ENCODE results near the gene PNPLA6.
"Not testable (repeated sequence)": the region's sequence is repeated elsewhere in the genome, so short reads cannot be mapped to it uniquely, and the experiment has no call there.

Gene PNPLA6

GRCh38 chr19:7528522-7529245 lies 6.8 kb upstream of the PNPLA6 start:
- no peak overlapping the region for H3K27ac ChIP-seq
- no peak overlapping the region for H3K4me3 ChIP-seq

GRCh38 chr19:7529246-7529600 lies 6.3 kb upstream of the PNPLA6 start:
- Histone ChIP-seq H3K27ac (no peak overlapping the region), H3K4me3 (no peak overlapping the region)

- Histone ChIP-seq H3K27ac (no peak overlapping the region), H3K4me3 (no peak overlapping the region)
Observed at GRCh38 chr19:7529610-7530490, 5.7 kb upstream of the PNPLA6 start.

GRCh38 chr19:7533281-7533885 lies 2.1 kb upstream of the PNPLA6 start:
- H3K4me3 ChIP-seq, result peak overlapping the region; percentile 71 to 96 (median 76)
- H3K27ac ChIP-seq, result peak overlapping the region; percentile 32 to 92 (median 83)

GRCh38 chr19:7533925-7534480 lies 1.5 kb upstream of the PNPLA6 start:
- Histone ChIP-seq H3K27ac (peak overlapping the region; percentile 32 to 92 (median 83)), H3K4me3 (peak overlapping the region; percentile 71 to 96 (median 76))

- Histone ChIP-seq H3K4me3 (peak overlapping the region; percentile 71 to 96 (median 76)), H3K27ac (peak overlapping the region; percentile 32 to 92 (median 83))
Observed at GRCh38 chr19:7534531-7535046, 928 bp upstream of the PNPLA6 start.

GRCh38 chr19:7535998-7536695 lies 630 bp downstream of the PNPLA6 start:
- H3K4me3 ChIP-seq, result peak overlapping the region; percentile 71 to 96 (median 76)
- H3K27ac ChIP-seq, result peak overlapping the region in 20 of 21 experiments; percentile 32 to 92 (median 83)

GRCh38 chr19:7538990-7539389 lies 3.5 kb downstream of the PNPLA6 start:
- not testable (repeated sequence) for H3K4me3 ChIP-seq, H3K27ac ChIP-seq

GRCh38 chr19:7539827-7540425 lies 4.4 kb downstream of the PNPLA6 start:
- no peak overlapping the region for H3K4me3 ChIP-seq
- H3K27ac ChIP-seq, result no peak overlapping the region

GRCh38 chr19:7540761-7541474 lies 5.4 kb downstream of the PNPLA6 start:
- Histone ChIP-seq H3K27ac (no peak overlapping the region), H3K4me3 (no peak overlapping the region)

GRCh38 chr19:7541475-7541824 lies 5.9 kb downstream of the PNPLA6 start:
- Histone ChIP-seq H3K4me3 (no peak overlapping the region), H3K27ac (no peak overlapping the region)

- H3K27ac ChIP-seq, result no peak overlapping the region
- no peak overlapping the region for H3K4me3 ChIP-seq
Observed at GRCh38 chr19:7541828-7542443, 6.4 kb downstream of the PNPLA6 start.

GRCh38 chr19:7542556-7543348 lies 7.2 kb downstream of the PNPLA6 start:
- peak overlapping the region in 2 of 21 experiments; percentile 44 to 49 for H3K27ac ChIP-seq

GRCh38 chr19:7544626-7545025 lies 9.1 kb downstream of the PNPLA6 start:
- no peak overlapping the region for H3K4me3 ChIP-seq
- H3K27ac ChIP-seq, result peak overlapping the region in 8 of 21 experiments; percentile 15 to 67 (median 50)

More at GRCh38 chr19:7542556-7543348, 7.2 kb downstream of the PNPLA6 start:
- H3K4me3 ChIP-seq, result no peak overlapping the region

- peak overlapping the region in 3 of 21 experiments; percentile 5 to 67 (median 55) for H3K27ac ChIP-seq
Observed at GRCh38 chr19:7545300-7545699, 9.8 kb downstream of the PNPLA6 start.

GRCh38 chr19:7545904-7546303 lies 10.4 kb downstream of the PNPLA6 start:
- no peak overlapping the region for H3K4me3 ChIP-seq
- H3K27ac ChIP-seq, result no peak overlapping the region

More at GRCh38 chr19:7545300-7545699, 9.8 kb downstream of the PNPLA6 start:
- no peak overlapping the region for H3K4me3 ChIP-seq

GRCh38 chr19:7547159-7547558 lies 11.6 kb downstream of the PNPLA6 start:
- Histone ChIP-seq H3K27ac (no peak overlapping the region), H3K4me3 (no peak overlapping the region)

Data from skin epidermis (tissue), 12 donors.